Rectal smooth muscle tissue (tissue), 1 donor: ENCODE data around the gene FLG2.
"Not testable (repeated sequence)": the region's sequence is repeated elsewhere in the genome, so short reads cannot be mapped to it uniquely, and the experiment has no call there.

Experiments used
- H3K27ac ChIP-seq: one replicate; pipeline ENCODE4 v1.7.0; 2013; ENCODE audit warnings: low read depth, low read length, inconsistent platforms
- H3K27me3 ChIP-seq: one replicate; pipeline ENCODE4 v1.7.0; 2013; ENCODE audit warnings: low read length; ENCODE audit not compliant: control insufficient read depth, insufficient read depth
- H3K36me3 ChIP-seq: one replicate; pipeline ENCODE4 v1.7.0; 2013; ENCODE audit warnings: low read length; ENCODE audit not compliant: control insufficient read depth, insufficient read depth
- H3K4me1 ChIP-seq: one replicate; pipeline ENCODE4 v1.7.0; 2013; ENCODE audit warnings: low read length; ENCODE audit not compliant: control insufficient read depth, insufficient read depth
- H3K4me3 ChIP-seq: one replicate; pipeline ENCODE4 v1.7.0; 2013; ENCODE audit warnings: low read length
- H3K9ac ChIP-seq: one replicate; pipeline ENCODE4 v1.7.0; 2013; ENCODE audit warnings: low read length

Gene FLG2

GRCh38 chr1:152349611-152350010 is 10.2 kb downstream of the FLG2 start:
- H3K36me3 ChIP-seq = no peaks in the 10 kb centered on the region
- H3K9ac ChIP-seq = no peak overlapping the region
- H3K4me1 ChIP-seq = no peaks in the 10 kb centered on the region
- H3K27me3 ChIP-seq = no peaks in the 10 kb centered on the region
- no peak overlapping the region for H3K27ac ChIP-seq
- no peak overlapping the region for H3K4me3 ChIP-seq

GRCh38 chr1:152348447-152348846 is 11.4 kb downstream of the FLG2 start:
- H3K36me3 ChIP-seq = no peaks in the 10 kb centered on the region

GRCh38 chr1:152347116-152347728 is 12.6 kb downstream of the FLG2 start:
- no peaks in the 10 kb centered on the region for H3K36me3 ChIP-seq
- H3K9ac ChIP-seq = no peak overlapping the region
- H3K27me3 ChIP-seq = no peaks in the 10 kb centered on the region
- no peaks in the 10 kb centered on the region for H3K4me1 ChIP-seq
- H3K27ac ChIP-seq = no peak overlapping the region
- no peak overlapping the region for H3K4me3 ChIP-seq

More at GRCh38 chr1:152348447-152348846, 11.4 kb downstream of the FLG2 start:
- Histone ChIP-seq H3K27ac (no peak overlapping the region), H3K9ac (no peak overlapping the region), H3K4me1 (no peaks in the 10 kb centered on the region), H3K4me3 (no peak overlapping the region), H3K27me3 (no peaks in the 10 kb centered on the region)

GRCh38 chr1:152344438-152344837 is 15.4 kb downstream of the FLG2 start:
- H3K27ac ChIP-seq = no peak overlapping the region
- no peaks in the 10 kb centered on the region for H3K27me3 ChIP-seq
- H3K4me3 ChIP-seq = no peak overlapping the region
- H3K9ac ChIP-seq = no peak overlapping the region
- H3K4me1 ChIP-seq = no peaks in the 10 kb centered on the region
- H3K36me3 ChIP-seq = no peaks in the 10 kb centered on the region

- Histone ChIP-seq H3K9ac (no peak overlapping the region), H3K4me3 (no peak overlapping the region), H3K4me1 (no peaks in the 10 kb centered on the region), H3K27ac (no peak overlapping the region), H3K27me3 (no peaks in the 10 kb centered on the region), H3K36me3 (no peaks in the 10 kb centered on the region)
Measured at GRCh38 chr1:152343006-152343405, 16.8 kb downstream of the FLG2 start.

- no peak overlapping the region for H3K9ac ChIP-seq
- no peak overlapping the region for H3K27ac ChIP-seq
- no peaks in the 10 kb centered on the region for H3K4me1 ChIP-seq
- H3K36me3 ChIP-seq = no peaks in the 10 kb centered on the region
- H3K27me3 ChIP-seq = no peaks in the 10 kb centered on the region
- no peak overlapping the region for H3K4me3 ChIP-seq
Measured at GRCh38 chr1:152335399-152335798, 24.4 kb downstream of the FLG2 start.

GRCh38 chr1:152328801-152329391 is 30.9 kb downstream of the FLG2 start:
- H3K36me3 ChIP-seq = no peaks in the 10 kb centered on the region
- H3K9ac ChIP-seq = no peak overlapping the region

GRCh38 chr1:152325111-152325510 is 34.7 kb downstream of the FLG2 start, which contains the start of gene FLG:
Gene FLG (minus strand): TSS chr1:152325239. CDS start chr1:152315456, 9,783 bp downstream.
- H3K9ac ChIP-seq = no peak within 1 kb of the TSS
- H3K36me3 ChIP-seq = no peaks in the 10 kb centered on the region
- no peaks in the 10 kb centered on the region for H3K27me3 ChIP-seq
- no peak within 1 kb of the TSS for H3K27ac ChIP-seq
- no peak within 1 kb of the TSS for H3K4me3 ChIP-seq
- H3K4me1 ChIP-seq = no peaks in the 10 kb centered on the region

More at GRCh38 chr1:152328801-152329391, 30.9 kb downstream of the FLG2 start:
- Histone ChIP-seq H3K4me3 (no peak overlapping the region), H3K4me1 (no peaks in the 10 kb centered on the region), H3K27ac (no peak overlapping the region), H3K27me3 (no peaks in the 10 kb centered on the region)

- Histone ChIP-seq H3K9ac (no peak overlapping the region), H3K4me1 (no peaks in the 10 kb centered on the region), H3K4me3 (no peak overlapping the region), H3K36me3 (no peaks in the 10 kb centered on the region), H3K27ac (no peak overlapping the region), H3K27me3 (no peaks in the 10 kb centered on the region)
Measured at GRCh38 chr1:152313970-152314369, 45.8 kb downstream of the FLG2 start.

- no peak overlapping the region for H3K9ac ChIP-seq
- no peak overlapping the region for H3K27ac ChIP-seq
- no peaks in the 10 kb centered on the region for H3K27me3 ChIP-seq
- no peak overlapping the region for H3K4me3 ChIP-seq
- no peaks in the 10 kb centered on the region for H3K4me1 ChIP-seq
- no peaks in the 10 kb centered on the region for H3K36me3 ChIP-seq
Measured at GRCh38 chr1:152313319-152313801, 46.4 kb downstream of the FLG2 start.

GRCh38 chr1:152312169-152312568 is 47.6 kb downstream of the FLG2 start:
- not testable (repeated sequence) for H3K4me1 ChIP-seq, H3K9ac ChIP-seq, H3K27me3 ChIP-seq, H3K4me3 ChIP-seq, H3K36me3 ChIP-seq, H3K27ac ChIP-seq

- H3K27ac ChIP-seq = no peak overlapping the region
- H3K36me3 ChIP-seq = no peaks in the 10 kb centered on the region
- no peaks in the 10 kb centered on the region for H3K4me1 ChIP-seq
- no peak overlapping the region for H3K4me3 ChIP-seq
- no peak overlapping the region for H3K9ac ChIP-seq
- H3K27me3 ChIP-seq = no peaks in the 10 kb centered on the region
Measured at GRCh38 chr1:152309955-152310354, 49.9 kb downstream of the FLG2 start.

GRCh38 chr1:152309320-152309901 is 50.4 kb downstream of the FLG2 start:
- H3K4me1 ChIP-seq, H3K27ac ChIP-seq, H3K9ac ChIP-seq, H3K4me3 ChIP-seq, H3K27me3 ChIP-seq, H3K36me3 ChIP-seq: not testable (repeated sequence)
